GM18519 (cell line): ENCODE results near the gene PXDC1.
"Not testable (repeated sequence)": the region's sequence is repeated elsewhere in the genome, so short reads cannot be mapped to it uniquely, and the experiment has no call there.

Source experiments
- ATAC-seq: cut with Tn5 transposase; IDR thresholded peaks from one replicate; pipeline ENCODE4 v1.9.1; 2021; ENCODE audit warnings: mild to moderate bottlenecking, moderate library complexity; ENCODE audit not compliant: unreplicated experiment, low FRiP score

PXDC1 gene

GRCh38 chr6:3764516-3765335, 13.2 kb upstream of the PXDC1 start:
- ATAC-seq, result no peak

GRCh38 chr6:3762852-3763251, 11.3 kb upstream of the PXDC1 start:
- no peak for ATAC-seq

- ATAC-seq, result no peak
Observed at GRCh38 chr6:3762359-3762758, 10.8 kb upstream of the PXDC1 start.

DNA sequence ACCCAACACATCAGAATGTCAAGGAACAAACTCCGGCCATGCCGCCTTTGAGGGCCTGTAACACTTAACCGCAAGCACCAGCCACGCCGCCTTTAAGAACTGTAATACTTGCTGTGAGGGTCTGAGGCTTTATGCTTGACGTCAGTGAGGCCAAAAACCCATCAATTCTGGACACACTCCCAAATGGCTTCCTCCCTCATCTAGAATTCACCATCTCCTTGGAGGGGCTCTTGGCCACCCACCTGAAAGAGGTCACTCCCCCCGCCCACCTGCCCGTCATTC, 10.4 kb upstream of the PXDC1 start:
- ATAC-seq, result no peak

DNA sequence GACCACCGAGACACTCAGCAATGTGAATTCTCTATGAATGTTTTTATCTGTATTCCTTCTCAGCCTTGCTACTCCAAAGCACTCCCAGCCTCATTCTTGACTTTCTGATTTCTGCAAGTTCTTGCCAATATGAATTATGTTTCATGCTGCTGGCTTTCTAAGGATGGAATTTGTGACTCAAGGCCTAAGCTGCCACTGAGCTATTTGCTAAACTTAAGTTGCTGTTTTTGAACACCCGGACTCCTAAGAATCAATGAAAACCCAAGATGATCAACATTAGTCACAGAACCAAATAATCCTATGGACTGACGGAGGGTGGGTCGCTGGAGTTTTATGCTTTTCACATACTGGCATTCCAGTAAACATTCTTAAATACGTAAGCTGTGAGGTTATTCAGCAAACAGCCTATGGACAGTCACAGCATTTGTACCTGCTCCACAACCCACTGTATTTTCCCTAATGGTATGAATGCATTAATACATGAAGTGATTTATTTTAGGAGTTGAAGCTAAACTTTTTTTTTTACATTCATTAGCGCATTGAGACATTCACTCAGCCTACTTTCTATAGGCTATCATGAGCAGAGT, 8.2 kb upstream of the PXDC1 start:
- no peak for ATAC-seq

- ATAC-seq, result no peak
Observed at GRCh38 chr6:3758842-3759144, 7.3 kb upstream of the PXDC1 start.

DNA sequence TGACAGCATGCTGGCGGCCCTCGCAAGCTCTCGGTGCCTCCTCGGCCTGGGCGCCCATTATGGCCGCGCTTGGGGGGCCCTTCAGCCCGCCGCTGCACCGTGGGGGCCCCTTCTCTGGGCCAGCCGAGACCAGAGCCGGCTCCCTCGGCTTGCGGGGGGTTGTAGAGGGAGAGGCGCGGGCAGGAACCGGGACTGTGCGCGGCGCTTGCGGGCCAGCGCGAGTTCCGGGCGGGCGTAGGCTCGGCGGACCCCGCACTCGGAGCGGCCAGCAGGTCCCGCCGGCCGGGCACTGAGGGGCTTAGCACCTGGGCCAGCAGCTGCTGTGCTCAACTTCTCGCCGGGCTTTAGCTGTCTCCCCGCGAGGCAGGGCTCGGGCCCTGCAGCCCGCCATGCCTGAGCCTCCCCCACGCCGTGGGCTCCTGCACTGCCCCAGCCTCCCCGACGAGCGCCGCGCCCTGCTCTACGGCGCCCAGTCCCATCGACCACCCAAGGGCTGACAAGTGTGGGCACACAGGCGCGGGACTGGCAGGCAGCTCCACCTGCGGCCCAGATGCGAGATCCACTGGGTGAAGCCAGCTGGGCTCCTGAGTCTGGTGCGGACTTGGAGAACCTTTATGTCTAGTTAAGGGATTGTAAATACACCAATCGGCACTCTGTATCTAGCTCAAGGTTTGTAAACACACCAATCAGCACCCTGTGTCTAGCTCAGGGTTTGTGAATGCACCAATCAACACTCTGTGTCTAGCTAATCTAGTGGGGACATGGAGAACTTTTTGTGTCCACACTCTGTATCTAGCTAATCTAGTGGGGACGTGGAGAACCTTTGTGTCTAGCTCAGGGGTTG, 6.7 kb upstream of the PXDC1 start:
- not testable (repeated sequence) for ATAC-seq

DNA sequence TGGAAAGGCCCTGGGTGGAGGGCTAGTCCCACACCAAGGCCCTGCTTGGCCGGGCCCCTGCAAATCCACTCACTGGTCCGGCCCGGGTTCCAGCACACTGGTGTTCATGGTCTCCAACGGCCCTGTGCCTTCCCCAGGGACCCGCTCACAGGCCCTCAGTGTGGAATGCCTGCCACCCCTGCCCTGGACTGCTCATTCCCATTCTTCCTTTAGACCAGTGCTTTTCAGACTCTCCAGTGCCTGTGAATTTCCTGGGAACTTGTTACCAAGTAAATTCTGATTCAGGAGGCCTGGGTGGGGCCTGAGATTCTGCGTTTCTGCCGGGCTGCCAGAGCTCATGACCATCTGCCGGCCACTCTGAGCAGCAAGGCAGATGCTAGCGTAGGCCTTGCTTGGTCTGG, 5.7 kb upstream of the PXDC1 start:
- ATAC-seq, result no peak

- no peak for ATAC-seq
Observed at GRCh38 chr6:3756546-3756945, 5.0 kb upstream of the PXDC1 start.

- no peak for ATAC-seq
Observed at GRCh38 chr6:3755637-3756545, 4.4 kb upstream of the PXDC1 start.

DNA sequence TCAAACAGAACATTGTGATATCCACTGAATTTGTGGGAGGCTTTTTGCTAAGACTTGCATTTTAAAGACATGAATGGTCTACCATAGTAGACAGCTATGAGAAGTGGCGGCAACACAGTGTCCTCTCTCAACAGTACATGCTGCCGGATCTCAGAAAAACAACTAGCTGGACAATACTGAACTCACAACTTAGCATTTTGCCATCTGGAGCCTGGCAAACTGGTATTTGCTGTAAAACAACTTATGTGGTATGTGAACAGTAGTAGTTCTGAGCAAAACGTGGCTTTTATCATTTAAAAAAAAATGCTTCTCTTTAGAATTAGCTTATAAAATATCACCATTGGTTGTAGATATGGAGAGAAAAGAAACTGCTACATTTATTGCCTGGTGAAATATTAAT, 3.3 kb upstream of the PXDC1 start:
- ATAC-seq, result no peak

GRCh38 chr6:3754032-3754725, 2.7 kb upstream of the PXDC1 start:
- not testable (repeated sequence) for ATAC-seq

- ATAC-seq, result no peak
Observed at GRCh38 chr6:3753228-3753835, 1.8 kb upstream of the PXDC1 start.

GRCh38 chr6:3752531-3753227, 1.2 kb upstream of the PXDC1 start:
- no peak for ATAC-seq

GRCh38 chr6:3751730-3752530, 417 bp upstream of the PXDC1 start:
- peak; percentile 45 for ATAC-seq

GRCh38 chr6:3750317-3751076, 1.0 kb downstream of the PXDC1 start:
- ATAC-seq, result no peak

GRCh38 chr6:3749977-3750316, 1.6 kb downstream of the PXDC1 start:
- no peak for ATAC-seq
